Endodermal cell (in vitro differentiated cells): Measurements from ENCODE around the gene TRAK1. TPM values are rescaled to one million over a fixed set of nuclear protein-coding genes. Genes with fewer than 3 reads are reported as not detected.

Source experiments
- DNase-seq: peaks from one replicate; pipeline ENCODE4 v3.0.0-alpha.2; 2017
- H3K27ac ChIP-seq: 2 replicates; pipeline ENCODE4 v1.5.1; 2013; ENCODE audit warnings: mild to moderate bottlenecking, low read depth, low read length, moderate library complexity
- H3K27me3 ChIP-seq: 2 replicates; pipeline ENCODE4 v1.6.1; 2013; ENCODE audit warnings: mild to moderate bottlenecking, low read length, moderate library complexity; ENCODE audit not compliant: insufficient read depth, control insufficient read depth, poor library complexity, severe bottlenecking
- H3K36me3 ChIP-seq: 2 replicates; pipeline ENCODE4 v1.7.0; 2013; ENCODE audit warnings: mild to moderate bottlenecking, low read length, moderate library complexity; ENCODE audit not compliant: control insufficient read depth, insufficient read depth
- H3K4me1 ChIP-seq: one replicate; pipeline ENCODE4 v1.7.0; 2013; ENCODE audit warnings: low read length; ENCODE audit not compliant: control insufficient read depth, insufficient read depth
- H3K4me3 ChIP-seq: 2 replicates; pipeline ENCODE4 v1.5.1; 2013; ENCODE audit warnings: mild to moderate bottlenecking, low read length, moderate library complexity
- H3K9ac ChIP-seq: 2 replicates; pipeline ENCODE4 v1.6.1; 2013; ENCODE audit warnings: mild to moderate bottlenecking, low read length, moderate library complexity; ENCODE audit not compliant: poor library complexity, severe bottlenecking; ENCODE audit errors: extremely low read depth
- H3K9me3 ChIP-seq: 2 replicates; pipeline ENCODE4 v1.6.1; 2013; ENCODE audit warnings: mild to moderate bottlenecking, low read length, moderate library complexity; ENCODE audit not compliant: control insufficient read depth
- H3K27ac Mint-ChIP-seq: 2 replicates; pipeline ENCODE4 v1.8.0; 2020; ENCODE audit warnings: mixed read lengths
- H3K27me3 Mint-ChIP-seq: 2 replicates; pipeline ENCODE4 v1.8.0; 2021; ENCODE audit warnings: mild to moderate bottlenecking, mixed read lengths; ENCODE audit not compliant: insufficient read depth
- H3K36me3 Mint-ChIP-seq: 2 replicates; pipeline ENCODE4 v1.8.0; 2020; ENCODE audit warnings: low read depth, mixed read lengths
- H3K4me1 Mint-ChIP-seq: 2 replicates; pipeline ENCODE4 v1.8.0; 2020; ENCODE audit warnings: mixed read lengths
- H3K4me3 Mint-ChIP-seq: 2 replicates; pipeline ENCODE4 v1.8.0; 2020; ENCODE audit warnings: mild to moderate bottlenecking, moderate library complexity, mixed read lengths
- H3K9me3 Mint-ChIP-seq: 2 replicates; pipeline ENCODE4 v1.8.0; 2020; ENCODE audit warnings: mild to moderate bottlenecking, mixed read lengths
- CTCF ChIP-seq: fragments of 200-600 bp; sonication (generic); conservative IDR thresholded peaks from 2 replicates; pipeline ENCODE4 v1.5.0; 2021; ENCODE audit warnings: antibody characterized with exemption, mild to moderate bottlenecking
- WGBS, 2 experiments: methylation state at CpG; one replicate each; pipeline versions ENCODE4 v1.1.5 to v1.1.7; 2013; ENCODE audit warnings: missing lambda C conversion rate in 2 of 2, mixed read lengths in 1 of 2; ENCODE audit not compliant: insufficient coverage in 1 of 2, insufficient read length in 1 of 2; 5-methylcytosine and 5-hydroxymethylcytosine counted together
- total RNA-seq, 2 donors: library from RNA; stranded (reverse); fragmentation: NEBNext Ultra II Directional in 1 of 2; extraction: Animal tissue kit (Norgen Biotek cat#: 25700) in 1 of 2; gene quantifications; 2 replicates in 1 of 2; 3 replicates in 1 of 2; pipeline ENCODE4 v1.2.1, GENCODE V29; 2021

The TRAK1 gene
- total RNA-seq, 2 donors from 2014 or later: 29.8 to 31.0 TPM

GRCh38 chr3:42143440-42143839 is 52.3 kb downstream of the TRAK1 start:
- 87 to 88% methylated on average over 3 to 7 of the region's 7 CpGs for WGBS, 2 experiments

GRCh38 chr3:42144209-42144608 is 53.1 kb downstream of the TRAK1 start:
- no peaks in the 10 kb centered on the region for H3K9me3 Mint-ChIP-seq
- no peaks in the 10 kb centered on the region for H3K36me3 ChIP-seq
- peaks cover 4% of the 10 kb centered on the region for H3K4me1 Mint-ChIP-seq
- H3K9ac ChIP-seq: no peak overlapping the region
- no peaks in the 10 kb centered on the region for H3K9me3 ChIP-seq
- H3K4me1 ChIP-seq: no peaks in the 10 kb centered on the region
- H3K27ac Mint-ChIP-seq: no peak overlapping the region
- H3K27me3 ChIP-seq: no peaks in the 10 kb centered on the region
- no peaks in the 10 kb centered on the region for H3K36me3 Mint-ChIP-seq
- H3K27ac ChIP-seq: no peak overlapping the region
- no peak for DNase-seq
- no peak for TF ChIP-seq CTCF
- no peak overlapping the region for H3K4me3 ChIP-seq
- no peaks in the 10 kb centered on the region for H3K27me3 Mint-ChIP-seq
- H3K4me3 Mint-ChIP-seq: no peak overlapping the region

More at GRCh38 chr3:42143440-42143839, 52.3 kb downstream of the TRAK1 start:
- DNase-seq: no peak
- Histone ChIP-seq H3K9me3 (no peaks in the 10 kb centered on the region), H3K4me1 (no peaks in the 10 kb centered on the region), H3K27ac (no peak overlapping the region), H3K4me3 (no peak overlapping the region), H3K9ac (no peak overlapping the region), H3K27me3 (no peaks in the 10 kb centered on the region), H3K36me3 (no peaks in the 10 kb centered on the region)
- H3K27ac Mint-ChIP-seq: no peak overlapping the region
- H3K27me3 Mint-ChIP-seq: no peaks in the 10 kb centered on the region
- H3K9me3 Mint-ChIP-seq: no peaks in the 10 kb centered on the region
- TF ChIP-seq CTCF: no peak
- no peaks in the 10 kb centered on the region for H3K4me1 Mint-ChIP-seq
- H3K36me3 Mint-ChIP-seq: no peaks in the 10 kb centered on the region
- H3K4me3 Mint-ChIP-seq: no peak overlapping the region

- no peak for TF ChIP-seq CTCF
Measured at GRCh38 chr3:42148086-42148848, 57.1 kb downstream of the TRAK1 start.

More at GRCh38 chr3:42148086-42148848, 57.1 kb downstream of the TRAK1 start:
- no peak overlapping the region for H3K4me3 Mint-ChIP-seq
- H3K27ac ChIP-seq: no peak overlapping the region
- no peak overlapping the region for H3K27ac Mint-ChIP-seq
- WGBS, 2 experiments: 96% methylated on average over 3 to 5 of the region's 5 CpGs
- H3K4me1 Mint-ChIP-seq: peaks cover 15% of the 10 kb centered on the region
- no peaks in the 10 kb centered on the region for H3K36me3 Mint-ChIP-seq
- H3K9me3 Mint-ChIP-seq: no peaks in the 10 kb centered on the region
- no peaks in the 10 kb centered on the region for H3K27me3 ChIP-seq
- H3K4me1 ChIP-seq: peaks cover 6% of the 10 kb centered on the region
- no peaks in the 10 kb centered on the region for H3K9me3 ChIP-seq
- no peak for DNase-seq
- no peaks in the 10 kb centered on the region for H3K27me3 Mint-ChIP-seq
- H3K36me3 ChIP-seq: no peaks in the 10 kb centered on the region
- no peak overlapping the region for H3K4me3 ChIP-seq
- no peak overlapping the region for H3K9ac ChIP-seq
